GM21619 (cell line): ENCODE data around the gene CATSPERE.
"Not testable (repeated sequence)": the region's sequence is repeated elsewhere in the genome, so short reads cannot be mapped to it uniquely, and the experiment has no call there.

Experiments
- ATAC-seq: cut with Tn5 transposase; IDR thresholded peaks from one replicate; pipeline ENCODE4 v1.9.1; 2021; ENCODE audit not compliant: unreplicated experiment

The CATSPERE gene

GRCh38 chr1:244660595-244660994 is 199.5 kb downstream of the CATSPERE start:
- no peak for ATAC-seq

DNA sequence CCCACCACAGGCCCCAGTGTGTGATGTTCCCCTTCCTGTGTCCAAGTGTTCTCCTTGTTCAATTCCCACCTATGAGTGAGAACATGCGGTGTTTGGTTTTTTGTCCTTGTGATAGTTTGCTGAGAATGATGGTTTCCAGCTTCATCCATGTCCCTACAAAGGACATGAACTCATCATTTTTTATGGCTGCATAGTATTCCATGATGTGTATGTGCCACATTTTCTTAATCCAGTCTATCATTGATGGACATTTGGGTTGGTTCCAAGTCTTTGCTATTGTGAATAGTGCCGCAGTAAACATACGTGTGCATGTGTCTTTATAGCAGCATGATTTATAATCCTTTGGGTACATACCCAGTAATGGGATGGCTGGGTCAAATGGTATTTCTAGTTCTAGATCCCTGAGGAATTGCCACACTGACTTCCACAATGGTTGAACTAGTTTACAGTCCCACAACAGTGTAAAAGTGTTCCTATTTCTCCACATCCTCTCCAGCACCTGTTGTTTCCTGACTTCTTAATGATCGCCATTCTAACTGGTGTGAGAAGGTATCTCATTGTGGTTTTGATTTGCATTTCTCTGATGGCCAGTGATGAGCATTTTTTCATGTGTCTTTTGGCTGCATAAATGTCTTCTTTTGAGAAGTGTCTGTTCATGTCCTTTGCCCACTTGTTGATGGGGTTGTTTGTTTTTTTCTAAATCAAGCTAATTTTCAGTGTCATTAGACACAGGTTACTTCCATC is 200.7 kb downstream of the CATSPERE start:
- ATAC-seq, result not testable (repeated sequence)

GRCh38 chr1:244662599-244662998 is 201.5 kb downstream of the CATSPERE start:
- ATAC-seq, result no peak

DNA sequence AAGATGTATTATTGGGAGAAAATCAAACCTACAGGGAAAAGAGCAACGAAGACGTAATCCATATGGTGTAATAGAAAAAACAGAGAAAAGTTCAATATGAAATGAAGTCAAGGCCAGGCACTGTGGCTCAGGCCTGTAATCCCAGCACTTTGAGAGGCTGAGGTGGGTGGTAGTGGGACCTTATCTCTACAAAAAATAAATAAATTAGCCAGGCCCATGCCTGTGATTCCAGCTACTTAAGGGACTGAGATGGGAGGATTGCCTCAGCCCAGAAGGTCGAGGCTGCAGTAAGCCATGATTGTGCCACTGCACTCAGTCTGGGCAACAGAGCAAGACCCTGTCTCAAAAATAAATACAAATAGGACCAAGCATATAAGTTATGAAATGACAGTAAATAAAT is 203.3 kb downstream of the CATSPERE start:
- ATAC-seq, result no peak

DNA sequence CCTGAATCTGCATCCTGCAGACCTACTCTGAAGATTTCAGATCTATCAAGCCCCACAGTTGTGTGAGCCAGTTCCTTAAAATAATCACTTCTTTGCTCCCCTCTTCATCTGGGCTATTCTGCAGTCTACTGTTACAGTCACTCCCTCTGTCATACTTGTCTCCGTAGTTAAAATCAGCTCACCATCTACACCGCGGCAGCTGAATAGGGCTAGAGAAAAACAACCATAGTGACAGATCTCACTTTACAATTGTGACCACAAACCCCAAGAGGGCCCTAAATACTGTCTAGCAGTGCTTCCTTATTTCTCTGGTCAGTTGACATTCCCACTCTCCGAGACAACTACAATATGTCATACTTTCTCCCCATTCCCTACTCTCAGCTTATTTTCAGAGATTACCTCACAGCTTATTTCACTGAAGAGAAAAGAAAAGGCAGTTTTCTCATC is 204.7 kb downstream of the CATSPERE start:
- ATAC-seq, result peak; percentile 93

GRCh38 chr1:244666672-244667418 is 205.8 kb downstream of the CATSPERE start:
- not testable (repeated sequence) for ATAC-seq

DNA sequence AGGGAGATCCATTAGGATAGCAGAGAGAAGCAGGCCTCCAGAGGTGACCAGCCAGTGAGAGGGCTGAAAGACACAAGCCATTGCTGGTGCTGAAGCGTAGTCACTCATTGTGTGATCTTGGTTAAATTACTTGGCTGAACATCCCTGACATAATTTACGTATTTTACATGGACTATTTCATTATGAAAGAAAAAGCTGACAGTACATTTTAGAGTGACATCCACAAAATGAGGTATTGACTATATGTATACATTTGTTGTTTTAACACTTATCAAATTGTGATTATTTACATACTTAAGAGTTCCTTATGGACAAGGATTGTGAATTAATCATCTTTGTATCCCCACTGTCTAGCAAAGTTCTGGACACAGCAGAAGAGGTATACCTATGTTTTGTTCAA is 206.7 kb downstream of the CATSPERE start:
- no peak for ATAC-seq

DNA sequence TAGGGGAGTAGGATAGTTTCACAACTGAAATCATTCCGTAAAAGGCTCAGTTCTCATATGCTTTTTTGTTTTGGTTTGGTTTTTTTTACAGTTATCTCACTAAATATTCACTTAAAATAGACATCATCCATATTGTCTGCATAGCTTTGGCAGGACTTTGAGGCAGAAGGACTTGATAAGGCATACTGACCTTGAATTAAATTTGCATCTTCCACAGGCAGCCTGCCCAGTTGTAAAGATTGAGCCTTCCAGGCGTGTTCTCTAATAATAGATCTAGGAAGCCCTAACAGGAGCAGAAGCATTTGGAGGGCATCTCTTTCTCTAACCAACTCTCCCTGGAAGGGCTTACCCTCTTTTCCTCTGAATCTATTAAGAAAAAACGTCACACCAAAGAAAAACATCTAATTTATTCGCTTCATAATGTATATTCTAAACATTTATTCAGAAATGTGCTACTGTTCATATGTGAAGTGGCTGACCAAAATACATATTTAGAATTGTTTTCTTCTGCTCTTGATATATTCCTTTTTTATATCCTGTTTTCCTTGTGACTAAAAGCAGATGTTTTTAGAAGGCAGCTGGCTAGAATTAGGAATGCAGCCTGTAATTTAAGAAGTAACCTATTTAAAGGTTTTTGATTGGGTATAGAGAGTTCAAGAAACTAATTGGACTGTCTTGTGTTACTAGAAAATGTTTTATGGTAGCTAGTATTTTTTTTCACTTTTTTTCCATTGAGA is 212.0 kb downstream of the CATSPERE start:
- no peak for ATAC-seq

- ATAC-seq, result no peak
Observed at GRCh38 chr1:244674446-244674845, 213.4 kb downstream of the CATSPERE start.

DNA sequence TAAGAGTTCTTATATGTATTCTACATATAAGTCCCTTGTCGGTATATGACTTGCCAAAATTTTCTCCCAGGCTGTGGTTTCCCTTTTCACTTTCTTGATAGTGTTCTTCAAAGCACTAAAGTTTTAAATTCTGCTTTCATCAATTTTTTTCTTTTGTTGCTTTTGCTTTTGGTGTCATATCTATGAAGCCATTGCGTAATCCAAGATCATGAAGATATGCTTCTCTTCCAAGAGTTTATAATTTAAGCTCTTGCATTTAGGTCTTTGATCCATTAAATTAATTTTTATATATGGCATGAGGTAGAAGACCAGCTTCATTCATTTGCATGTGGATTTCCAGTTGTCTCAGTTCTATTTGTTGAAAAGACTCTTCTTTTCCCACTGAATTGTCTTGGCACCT is 214.1 kb downstream of the CATSPERE start:
- no peak for ATAC-seq

DNA sequence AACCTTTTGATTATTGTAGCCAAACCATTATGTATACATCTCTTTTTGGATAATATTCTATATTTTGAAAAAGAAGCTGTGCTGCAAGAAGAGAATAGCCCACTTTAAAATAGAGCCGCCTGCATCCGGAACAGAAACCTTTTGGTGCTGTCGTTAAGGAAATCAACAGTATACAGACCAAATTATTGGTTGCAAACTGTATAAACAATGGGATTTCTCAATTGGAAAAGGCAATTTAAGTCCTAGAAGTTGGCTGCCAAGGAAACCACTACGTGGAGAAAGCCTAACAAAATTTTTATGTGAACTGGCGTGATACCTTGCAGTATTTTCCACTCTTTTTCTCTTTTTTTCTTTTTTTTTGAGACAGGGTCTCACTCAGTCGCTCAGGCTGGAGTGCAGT is 217.6 kb downstream of the CATSPERE start:
- ATAC-seq, result no peak

GRCh38 chr1:244680667-244681066 is 219.6 kb downstream of the CATSPERE start:
- ATAC-seq, result no peak

GRCh38 chr1:244682087-244682486 is 221.0 kb downstream of the CATSPERE start:
- ATAC-seq, result not testable (repeated sequence)
